ENCODE results near the gene NMNAT3.

DNA sequence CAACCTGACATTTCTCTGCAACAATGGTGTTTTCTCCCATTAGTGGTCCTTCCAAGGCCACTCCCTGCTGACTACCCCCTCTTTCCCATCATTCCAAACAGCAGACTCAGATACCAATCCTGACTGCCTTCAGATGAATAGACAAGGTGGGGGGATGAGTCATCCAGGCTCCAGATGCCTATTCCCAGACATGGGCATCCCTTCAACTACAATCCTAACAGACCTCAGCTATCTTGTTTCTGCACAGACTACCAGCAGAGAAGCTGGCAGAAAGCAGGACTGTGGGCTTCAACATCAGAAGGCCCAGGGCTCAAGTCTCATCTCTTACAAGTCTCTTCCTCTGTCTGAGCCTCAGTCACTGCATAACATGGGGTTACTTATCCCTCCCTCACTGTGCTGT, 140.4 kb downstream of the NMNAT3 start:
- TF ChIP-seq, protein P1, sequence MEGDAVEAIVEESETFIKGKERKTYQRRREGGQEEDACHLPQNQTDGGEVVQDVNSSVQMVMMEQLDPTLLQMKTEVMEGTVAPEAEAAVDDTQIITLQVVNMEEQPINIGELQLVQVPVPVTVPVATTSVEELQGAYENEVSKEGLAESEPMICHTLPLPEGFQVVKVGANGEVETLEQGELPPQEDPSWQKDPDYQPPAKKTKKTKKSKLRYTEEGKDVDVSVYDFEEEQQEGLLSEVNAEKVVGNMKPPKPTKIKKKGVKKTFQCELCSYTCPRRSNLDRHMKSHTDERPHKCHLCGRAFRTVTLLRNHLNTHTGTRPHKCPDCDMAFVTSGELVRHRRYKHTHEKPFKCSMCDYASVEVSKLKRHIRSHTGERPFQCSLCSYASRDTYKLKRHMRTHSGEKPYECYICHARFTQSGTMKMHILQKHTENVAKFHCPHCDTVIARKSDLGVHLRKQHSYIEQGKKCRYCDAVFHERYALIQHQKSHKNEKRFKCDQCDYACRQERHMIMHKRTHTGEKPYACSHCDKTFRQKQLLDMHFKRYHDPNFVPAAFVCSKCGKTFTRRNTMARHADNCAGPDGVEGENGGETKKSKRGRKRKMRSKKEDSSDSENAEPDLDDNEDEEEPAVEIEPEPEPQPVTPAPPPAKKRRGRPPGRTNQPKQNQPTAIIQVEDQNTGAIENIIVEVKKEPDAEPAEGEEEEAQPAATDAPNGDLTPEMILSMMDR (IDR thresholded peaks at IDR 0.05) = no peak
- no peak for TF ChIP-seq POLR2AphosphoS5 (IDR thresholded peaks at IDR 0.05)
